HG03175 (cell line): ENCODE results near the gene PTGR1.
A peak's percentile ranks its signal among the peaks of the same experiment; 100 is the strongest.
"Not testable (repeated sequence)": the region's sequence is repeated elsewhere in the genome, so short reads cannot be mapped to it uniquely, and the experiment has no call there.

ENCODE experiments used
- ATAC-seq: cut with Tn5 transposase; IDR thresholded peaks from one replicate; pipeline ENCODE4 v1.9.1; 2021; ENCODE audit warnings: mild to moderate bottlenecking, moderate library complexity; ENCODE audit not compliant: unreplicated experiment

The PTGR1 gene

DNA sequence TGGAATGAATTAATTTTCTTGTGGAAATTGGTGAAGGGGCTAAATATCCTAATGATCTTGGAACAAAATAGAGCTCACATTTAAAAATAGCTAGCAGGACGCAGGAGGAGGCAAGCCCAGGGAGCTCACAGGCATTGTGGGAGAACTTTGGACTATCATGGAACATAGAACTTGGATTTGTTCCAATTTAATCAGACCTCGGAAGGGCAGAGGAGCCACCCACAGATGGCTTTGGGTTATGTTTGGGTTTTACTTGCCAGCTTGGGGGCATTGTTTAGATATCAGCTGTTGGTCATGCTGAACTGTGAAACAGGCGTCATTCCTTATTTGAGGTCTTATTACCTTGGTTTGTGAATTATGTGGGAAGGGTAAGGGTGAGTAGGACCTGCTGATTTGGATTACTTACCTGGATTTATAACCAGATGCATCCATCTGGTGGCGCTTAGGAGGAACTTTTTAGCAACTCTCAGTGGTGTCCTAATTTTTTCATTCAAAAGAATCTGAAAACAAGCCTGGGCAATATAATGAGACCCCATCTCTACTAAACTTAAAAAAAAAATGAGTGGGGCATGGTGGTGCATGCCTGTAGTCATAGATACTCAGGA is 14.1 kb upstream of the PTGR1 start:
- no peak for ATAC-seq

DNA sequence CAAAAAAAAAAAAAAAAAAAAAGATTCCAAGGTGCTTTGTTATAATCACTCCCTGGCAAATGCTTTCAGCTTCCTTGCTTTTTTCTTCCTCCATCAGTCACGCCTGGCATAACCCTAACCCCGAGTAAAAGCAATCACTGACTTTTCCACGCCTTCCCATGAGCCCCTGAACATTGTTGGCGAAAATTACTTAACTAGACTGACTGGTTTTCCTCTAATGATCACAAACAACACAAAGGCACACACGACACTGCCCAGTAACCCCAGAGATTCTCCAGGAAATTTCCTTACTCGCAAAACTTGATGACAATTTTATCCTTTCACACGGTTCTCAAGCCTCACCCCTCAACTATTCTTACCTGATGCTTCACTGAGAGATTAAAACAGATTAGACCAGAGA is 11.4 kb upstream of the PTGR1 start:
- ATAC-seq, result no peak

GRCh38 chr9:111610149-111610548 is 10.7 kb upstream of the PTGR1 start:
- ATAC-seq, result no peak

GRCh38 chr9:111605041-111605559 is 5.7 kb upstream of the PTGR1 start:
- no peak for ATAC-seq

GRCh38 chr9:111604054-111604615 is 4.7 kb upstream of the PTGR1 start:
- no peak for ATAC-seq

DNA sequence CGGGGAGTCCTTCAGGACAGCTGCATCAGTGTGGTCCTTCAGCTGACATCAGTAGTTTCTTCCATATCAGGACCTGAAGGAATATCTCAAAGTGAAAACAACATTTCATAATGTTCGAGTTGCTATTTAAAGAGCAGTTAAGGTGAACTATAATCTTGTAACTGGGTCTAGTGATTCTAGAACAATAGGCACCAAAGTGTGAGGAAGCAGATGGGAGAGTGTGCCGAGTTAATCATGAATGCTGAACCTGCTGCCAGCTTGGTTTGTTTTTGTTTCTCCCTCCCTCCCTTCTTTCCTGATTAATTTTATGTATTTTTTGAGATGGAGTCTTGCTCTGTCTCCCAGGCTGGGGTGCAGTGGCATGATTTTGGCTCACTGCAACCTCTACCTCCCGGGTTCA is 3.6 kb upstream of the PTGR1 start:
- ATAC-seq, result no peak

DNA sequence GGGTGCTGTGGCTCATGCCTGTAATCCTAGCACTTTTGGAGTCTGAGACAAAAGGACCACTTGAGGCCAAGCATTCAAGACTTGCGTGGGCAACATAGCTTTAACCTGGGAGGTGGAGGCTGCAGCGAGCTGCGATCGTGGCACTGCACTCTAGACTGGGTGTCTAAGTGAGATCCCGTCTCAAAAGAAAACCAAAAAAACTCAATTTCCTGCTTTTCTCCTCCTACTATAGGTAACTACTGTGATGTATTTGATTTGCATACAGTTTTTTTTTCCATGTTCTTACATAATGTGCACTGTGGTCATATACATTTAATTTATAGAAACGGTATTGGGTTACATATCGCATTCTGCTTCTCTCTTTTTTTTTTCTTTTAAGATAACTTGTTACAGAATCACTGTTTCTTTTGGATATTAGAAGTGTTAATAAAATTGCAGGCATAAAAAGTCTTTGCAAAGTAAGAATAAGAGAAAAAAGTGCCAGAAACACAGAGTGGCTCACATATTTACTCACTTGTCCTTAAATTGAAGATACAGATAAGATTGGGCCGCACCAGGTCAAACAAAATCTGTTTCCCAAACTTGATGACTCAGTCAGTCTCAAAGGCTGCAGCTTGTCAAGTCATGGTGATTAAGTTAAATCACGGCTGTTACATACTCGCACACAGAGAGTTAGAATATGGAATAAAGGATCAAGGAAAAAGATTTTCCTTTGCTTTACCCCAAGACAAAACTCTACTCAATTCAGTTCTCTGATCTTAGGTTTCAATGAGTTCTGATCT is 2.0 kb upstream of the PTGR1 start:
- no peak for ATAC-seq

- no peak for ATAC-seq
Measured at GRCh38 chr9:111599955-111600343, 502 bp upstream of the PTGR1 start.

- peak; percentile 17 for ATAC-seq
Measured at GRCh38 chr9:111598733-111599091, 735 bp downstream of the PTGR1 start.

DNA sequence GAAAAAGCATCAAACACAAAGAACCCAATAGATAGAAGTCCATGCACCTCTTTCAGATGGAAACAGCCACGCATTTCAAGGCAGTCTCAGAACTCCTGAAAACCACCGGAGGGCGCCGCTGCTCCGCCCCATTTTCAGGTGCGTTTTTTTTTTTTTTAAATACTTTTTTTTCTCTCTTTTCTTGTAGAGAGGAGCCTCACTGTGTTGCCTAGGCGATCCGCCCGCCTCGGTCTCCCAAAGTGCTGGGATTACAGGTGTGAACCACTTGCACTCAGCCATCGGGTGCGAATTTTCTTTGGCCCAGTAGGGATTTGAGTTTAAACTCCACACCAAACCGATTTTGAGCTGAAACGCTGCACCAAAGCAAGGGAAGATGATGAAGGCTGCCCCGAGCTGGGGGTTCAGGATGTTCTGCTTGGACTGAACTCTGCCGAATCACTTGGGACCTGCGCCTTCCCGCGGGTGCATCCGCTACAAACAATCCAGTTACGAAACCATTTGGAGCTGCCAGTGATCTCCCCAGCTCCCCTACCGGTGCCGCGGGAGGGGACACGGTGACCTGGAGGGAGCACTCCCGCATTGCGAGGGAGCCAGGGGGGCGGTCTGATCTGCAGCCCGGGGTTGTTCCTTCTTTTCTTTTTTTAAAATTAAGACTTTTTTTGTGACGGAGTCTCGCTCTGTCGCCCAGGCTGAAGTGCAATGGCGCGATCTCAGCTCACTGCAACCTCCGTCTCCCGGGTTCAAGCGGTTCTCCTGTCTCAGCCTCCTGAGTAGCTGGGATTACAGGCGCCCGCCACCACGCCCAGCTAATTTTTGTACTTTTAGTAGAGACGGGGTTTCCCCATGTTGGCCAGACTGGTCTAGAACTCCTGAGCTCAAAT is 1.4 kb downstream of the PTGR1 start:
- ATAC-seq, result peak; percentile 58

GRCh38 chr9:111588846-111589245 is 10.6 kb downstream of the PTGR1 start:
- no peak for ATAC-seq

DNA sequence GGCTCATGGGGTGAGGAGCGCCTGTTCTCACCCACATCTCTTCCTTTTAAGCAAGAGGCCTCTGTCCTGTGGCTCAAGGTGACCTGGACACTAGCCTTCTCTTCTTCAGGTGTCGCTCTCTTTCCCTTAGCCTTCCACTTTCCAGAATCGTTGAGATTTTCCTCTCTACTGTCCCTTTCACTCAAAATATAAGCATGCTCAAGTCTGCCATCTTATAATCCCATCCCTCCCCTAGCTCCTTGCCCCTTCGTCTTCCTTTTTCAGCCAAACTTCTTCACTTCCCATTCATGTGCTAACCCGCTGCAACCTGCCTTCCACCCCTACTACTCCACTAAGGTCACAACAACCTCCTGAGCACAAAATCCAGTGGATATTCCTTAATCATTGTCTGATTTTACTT is 13.1 kb downstream of the PTGR1 start:
- no peak for ATAC-seq

DNA sequence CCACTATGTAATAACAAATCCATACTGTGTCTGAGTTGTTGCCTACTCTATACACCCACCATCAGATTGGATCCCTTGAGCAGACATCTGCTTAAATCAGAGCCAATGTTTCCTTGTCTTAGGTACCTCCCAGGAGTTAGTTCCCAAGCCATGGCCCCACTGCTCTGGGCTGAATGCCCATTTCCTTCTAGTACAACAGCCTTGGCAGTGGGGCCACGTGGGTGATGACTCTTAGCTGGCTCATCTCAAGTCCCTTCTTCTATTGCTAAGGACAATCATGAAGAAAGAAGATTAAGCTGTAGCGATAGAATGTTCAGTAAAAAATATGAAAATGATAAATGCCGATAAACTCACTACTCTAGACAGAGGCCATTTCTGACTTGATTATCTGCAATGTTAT is 16.6 kb downstream of the PTGR1 start:
- no peak for ATAC-seq

DNA sequence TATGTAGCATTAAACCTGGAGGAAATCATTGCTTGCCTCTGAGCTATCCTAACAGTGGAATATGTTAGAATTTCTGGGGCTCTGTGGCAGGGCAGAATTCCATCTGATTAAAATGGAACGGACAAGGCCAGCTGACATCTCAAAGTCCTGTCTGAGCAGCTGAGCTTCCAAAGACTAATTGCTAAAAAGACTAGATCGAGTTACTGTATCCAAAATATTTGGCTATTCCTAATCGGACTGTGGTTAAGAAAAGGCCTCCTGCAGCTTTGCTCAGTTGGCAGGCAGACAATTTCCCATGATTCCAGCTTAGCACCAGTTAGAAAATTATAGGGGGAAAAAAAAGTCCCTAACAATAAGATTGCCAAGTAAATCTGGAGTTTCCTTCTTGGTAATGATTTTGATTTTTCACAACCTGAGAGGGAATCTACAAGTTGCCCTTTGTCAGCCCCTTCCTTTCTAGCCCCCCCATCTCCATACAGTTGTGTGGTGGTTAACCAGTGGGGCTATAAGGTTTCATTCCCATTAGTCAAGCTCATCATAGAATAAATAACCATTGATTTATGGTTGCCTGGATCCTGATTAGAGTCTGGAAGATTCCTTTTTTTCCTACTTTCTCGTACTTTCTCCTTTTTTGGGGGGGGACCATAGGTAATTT is 26.4 kb downstream of the PTGR1 start:
- no peak for ATAC-seq

GRCh38 chr9:111568127-111568526 is 31.3 kb downstream of the PTGR1 start:
- ATAC-seq, result not testable (repeated sequence)

DNA sequence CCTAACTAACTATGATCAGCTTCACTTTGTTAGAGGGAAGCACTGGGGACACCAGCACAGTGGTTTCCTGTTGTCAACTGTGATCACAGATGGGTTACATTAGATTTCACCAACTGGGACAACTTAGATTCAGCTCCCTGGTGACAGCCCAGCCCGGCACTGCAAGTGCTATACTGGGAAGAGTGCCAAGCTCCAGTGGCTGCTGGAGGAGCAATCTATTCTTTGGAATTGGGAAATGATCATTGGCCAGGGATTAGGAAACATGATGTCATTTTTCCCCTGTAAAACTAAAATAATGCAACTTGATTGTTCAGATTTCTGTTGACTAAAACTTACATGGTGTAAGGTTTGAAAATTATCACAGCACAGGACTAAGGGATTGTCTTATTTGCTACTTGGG is 33.2 kb downstream of the PTGR1 start:
- ATAC-seq, result no peak

DNA sequence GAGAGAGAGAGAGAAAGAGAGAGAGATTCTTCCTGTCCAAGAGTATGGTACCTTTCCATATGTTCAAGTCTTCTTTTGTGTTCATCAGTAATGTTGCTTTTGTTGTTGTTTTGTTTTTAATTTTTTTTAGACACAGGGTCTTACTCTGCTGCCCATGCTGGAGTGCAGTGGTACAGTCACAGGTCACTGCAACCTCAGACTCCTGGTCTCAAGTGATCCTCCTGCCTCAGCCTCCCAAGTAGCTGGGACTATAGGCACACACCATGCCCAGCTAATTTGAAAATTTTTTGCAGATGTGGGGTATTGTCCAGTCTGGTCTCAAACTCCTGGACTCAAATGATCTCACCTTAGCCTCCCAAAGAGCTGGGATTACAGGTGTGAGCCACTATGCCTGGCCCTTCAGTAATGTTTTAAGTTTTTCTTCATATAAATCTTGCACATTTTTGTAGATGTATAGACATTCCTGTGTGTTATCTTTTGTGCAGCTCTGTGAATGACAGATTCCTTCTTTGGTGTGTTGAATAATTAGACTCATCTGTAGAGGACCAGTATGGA is 38.2 kb downstream of the PTGR1 start:
- ATAC-seq, result no peak

GRCh38 chr9:111559000-111559610 is 40.3 kb downstream of the PTGR1 start:
- no peak for ATAC-seq

DNA sequence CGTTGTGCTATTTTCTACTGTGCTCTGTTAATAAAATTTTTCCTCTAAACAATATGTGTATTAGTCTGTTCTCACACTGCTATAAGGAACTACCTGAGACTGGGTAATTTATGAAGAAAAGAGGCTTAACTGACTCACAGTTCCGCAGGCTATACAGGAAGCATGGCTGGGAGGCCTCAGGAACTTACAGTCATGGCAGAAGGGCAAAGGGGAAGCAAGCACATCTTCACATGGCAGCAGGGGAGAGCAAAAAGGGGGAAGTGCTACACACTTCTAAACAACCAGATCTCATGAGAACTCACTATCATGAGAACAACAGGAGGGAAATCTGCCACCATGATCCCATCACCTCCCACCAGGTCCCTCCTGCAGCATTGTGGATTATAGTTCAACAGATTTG is 44.0 kb downstream of the PTGR1 start:
- ATAC-seq, result not testable (repeated sequence)

DNA sequence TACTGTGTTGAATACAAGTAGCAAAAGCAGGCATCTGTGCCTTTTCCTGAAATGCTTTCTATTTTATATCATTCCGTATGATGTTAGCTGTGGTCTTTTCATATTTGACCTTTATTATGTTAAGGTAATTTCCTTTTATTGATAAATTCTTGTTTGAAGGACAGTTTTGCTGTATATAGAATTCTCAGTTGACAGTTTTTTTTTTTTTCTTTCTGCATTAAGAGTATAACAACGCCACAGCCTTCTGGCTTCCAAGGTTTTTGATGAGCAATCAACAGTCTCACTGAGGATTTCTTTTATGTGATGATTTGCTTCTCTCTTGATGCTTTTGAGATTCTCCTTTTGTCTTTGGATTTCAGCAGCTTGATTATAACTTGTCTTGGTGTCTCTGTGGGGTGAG is 50.8 kb downstream of the PTGR1 start:
- no peak for ATAC-seq
